A673 (cell line): ENCODE data around the gene HSPB2.

Source experiments
- EZH2 ChIP-seq: fragments of 200-600 bp; sonication (generic); IDR thresholded peaks from 2 replicates; pipeline ENCODE4 v1.6.1; 2017; ENCODE audit warnings: borderline replicate concordance, low read depth, mild to moderate bottlenecking, mixed read lengths, antibody characterized with exemption, low read length; ENCODE audit not compliant: poor library complexity, severe bottlenecking
- TF ChIP-seq, protein P1 (sequence below): fragments of 300-800, 200-600 bp; sonication (generic); conservative IDR thresholded peaks from 2 replicates; pipeline ENCODE4 v1.5.1; 2017; ENCODE audit warnings: low read depth, mild to moderate bottlenecking, antibody characterized with exemption, low read length, moderate library complexity, mixed read lengths

DNA sequence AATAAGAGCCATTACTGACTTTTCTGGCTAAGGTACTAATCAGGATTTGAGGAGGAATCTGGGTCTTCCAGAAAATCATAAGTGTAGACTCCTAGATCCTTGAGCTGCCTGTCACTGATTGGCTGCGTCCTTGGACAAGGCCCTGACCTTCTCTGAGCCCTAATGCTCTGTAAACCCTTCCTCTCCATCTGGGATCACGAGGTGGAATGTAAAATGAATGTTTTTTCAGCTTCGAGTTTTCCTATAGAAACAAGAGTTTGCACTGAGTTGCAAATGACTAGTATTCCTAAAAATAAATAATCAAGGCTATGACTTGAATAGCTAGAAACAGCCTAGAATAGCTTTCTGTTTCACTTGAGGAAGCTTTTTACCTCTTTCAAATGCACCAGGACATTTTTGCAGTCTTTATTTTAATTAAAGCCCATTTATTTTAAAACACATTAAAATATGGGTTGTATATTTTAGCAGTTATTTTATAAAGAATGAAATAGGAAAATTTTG is 23.6 kb downstream of the HSPB2 start:
- TF ChIP-seq EZH2: no peak
- TF ChIP-seq, protein P1, sequence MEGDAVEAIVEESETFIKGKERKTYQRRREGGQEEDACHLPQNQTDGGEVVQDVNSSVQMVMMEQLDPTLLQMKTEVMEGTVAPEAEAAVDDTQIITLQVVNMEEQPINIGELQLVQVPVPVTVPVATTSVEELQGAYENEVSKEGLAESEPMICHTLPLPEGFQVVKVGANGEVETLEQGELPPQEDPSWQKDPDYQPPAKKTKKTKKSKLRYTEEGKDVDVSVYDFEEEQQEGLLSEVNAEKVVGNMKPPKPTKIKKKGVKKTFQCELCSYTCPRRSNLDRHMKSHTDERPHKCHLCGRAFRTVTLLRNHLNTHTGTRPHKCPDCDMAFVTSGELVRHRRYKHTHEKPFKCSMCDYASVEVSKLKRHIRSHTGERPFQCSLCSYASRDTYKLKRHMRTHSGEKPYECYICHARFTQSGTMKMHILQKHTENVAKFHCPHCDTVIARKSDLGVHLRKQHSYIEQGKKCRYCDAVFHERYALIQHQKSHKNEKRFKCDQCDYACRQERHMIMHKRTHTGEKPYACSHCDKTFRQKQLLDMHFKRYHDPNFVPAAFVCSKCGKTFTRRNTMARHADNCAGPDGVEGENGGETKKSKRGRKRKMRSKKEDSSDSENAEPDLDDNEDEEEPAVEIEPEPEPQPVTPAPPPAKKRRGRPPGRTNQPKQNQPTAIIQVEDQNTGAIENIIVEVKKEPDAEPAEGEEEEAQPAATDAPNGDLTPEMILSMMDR: no peak
